Measurements from ENCODE around the gene APOBEC2.

Gene APOBEC2

DNA sequence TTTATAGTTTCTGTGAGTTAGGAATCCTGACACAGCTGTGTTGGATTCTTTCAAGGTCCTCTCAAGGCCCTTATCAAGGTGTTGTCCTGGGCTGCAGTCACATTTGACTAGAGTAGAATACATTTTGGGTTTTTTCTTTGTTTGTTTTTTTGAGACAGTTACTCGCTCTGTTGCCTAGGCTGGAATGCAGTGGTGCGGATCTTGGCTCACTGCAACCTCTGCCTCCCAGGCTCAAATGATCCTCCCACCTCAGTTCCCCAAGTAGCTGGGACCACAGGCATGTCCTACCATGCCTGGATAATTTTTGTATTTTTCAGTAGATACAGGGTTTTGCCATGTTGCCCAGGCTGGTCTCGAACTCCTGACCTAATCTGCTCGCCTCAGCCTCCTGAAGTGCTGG is 35.4 kb downstream of the APOBEC2 start:
- no peak for DNase-seq (ENCODE audit: low read depth)

GRCh38 chr6:41090841-41091761 is 38.1 kb downstream of the APOBEC2 start:
- DNase-seq (ENCODE audit: low read depth) = no peak

- no peak for DNase-seq (ENCODE audit: low read depth)
Measured at GRCh38 chr6:41092421-41093140, 39.6 kb downstream of the APOBEC2 start.

- DNase-seq (ENCODE audit: low read depth) = no peak
Measured at GRCh38 chr6:41093729-41094128, 40.7 kb downstream of the APOBEC2 start.

- no peak for DNase-seq (ENCODE audit: low read depth)
Measured at GRCh38 chr6:41097467-41098090, 44.6 kb downstream of the APOBEC2 start.

DNA sequence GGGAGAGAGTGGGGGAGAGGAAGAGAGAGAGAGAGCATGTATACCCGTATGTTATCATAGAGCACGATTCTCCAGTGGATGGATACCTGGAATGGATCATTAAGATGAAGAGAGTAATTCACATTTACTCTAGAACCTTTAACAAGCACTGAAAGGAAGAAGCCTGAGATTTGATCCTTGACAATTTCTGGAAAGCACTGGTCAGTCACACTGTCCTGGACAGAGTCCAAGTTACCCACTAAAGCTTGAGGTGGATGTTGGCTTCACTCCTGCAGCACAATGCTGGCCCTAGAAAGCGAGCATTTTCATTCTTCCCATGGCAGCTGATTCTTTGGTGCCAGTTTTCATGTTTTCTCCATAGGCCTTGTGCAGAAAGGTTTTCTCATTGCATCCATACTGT is 45.4 kb downstream of the APOBEC2 start:
- DNase-seq (ENCODE audit: low read depth) = no peak

GRCh38 chr6:41100871-41101287 is 47.9 kb downstream of the APOBEC2 start:
- no peak for DNase-seq (ENCODE audit: low read depth)

DNA sequence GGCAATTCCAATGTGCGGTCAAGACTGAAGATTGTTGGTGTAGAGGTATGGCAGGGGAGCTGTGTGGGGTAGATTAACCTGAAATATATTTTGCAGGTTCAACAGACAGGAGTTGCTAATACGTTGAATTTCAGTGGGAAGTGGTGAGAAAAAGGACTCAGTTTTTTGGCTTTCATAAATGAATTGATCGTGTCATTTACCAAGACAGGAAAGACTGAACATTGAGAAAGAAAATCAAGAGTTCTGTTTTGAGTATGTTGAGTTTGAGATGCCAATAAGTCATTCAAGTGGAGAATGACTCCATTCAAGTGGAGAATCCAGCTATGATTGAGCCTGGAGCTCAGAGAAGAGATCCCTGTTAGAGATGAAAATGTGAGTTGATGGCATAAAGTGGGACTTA is 50.8 kb downstream of the APOBEC2 start:
- no peak for DNase-seq (ENCODE audit: low read depth)

GRCh38 chr6:41111017-41111416 is 58.0 kb downstream of the APOBEC2 start:
- DNase-seq (ENCODE audit: low read depth) = no peak
